NCI-H2081 treated with DMSO at 0.1 percent for 48 hours (cell line): ENCODE results near the gene COLQ.
"Not testable (repeated sequence)": the region's sequence is repeated elsewhere in the genome, so short reads cannot be mapped to it uniquely, and the experiment has no call there.

Experiments
- DNase-seq: peaks from one replicate; lab custom pipeline; 2025; lab: John Stamatoyannopoulos, UW

COLQ gene

GRCh38 chr3:15490158-15490557, 31.3 kb downstream of the COLQ start:
- DNase-seq, result no peak

- DNase-seq, result no peak
Observed at GRCh38 chr3:15488002-15488401, 33.5 kb downstream of the COLQ start.

- DNase-seq, result no peak
Observed at GRCh38 chr3:15486979-15487378, 34.5 kb downstream of the COLQ start.

- DNase-seq, result no peak
Observed at GRCh38 chr3:15486020-15486419, 35.5 kb downstream of the COLQ start.

- DNase-seq, result not testable (repeated sequence)
Observed at GRCh38 chr3:15484551-15484950, 37.0 kb downstream of the COLQ start.

GRCh38 chr3:15479400-15480224, 41.9 kb downstream of the COLQ start:
- DNase-seq, result no peak

GRCh38 chr3:15478640-15478979, 42.9 kb downstream of the COLQ start:
- no peak for DNase-seq

GRCh38 chr3:15477951-15478639, 43.4 kb downstream of the COLQ start:
- DNase-seq, result no peak

- no peak for DNase-seq
Observed at GRCh38 chr3:15476378-15476777, 45.1 kb downstream of the COLQ start.

- DNase-seq, result no peak
Observed at GRCh38 chr3:15475161-15475560, 46.3 kb downstream of the COLQ start.

GRCh38 chr3:15471861-15472260, 49.6 kb downstream of the COLQ start:
- no peak for DNase-seq

GRCh38 chr3:15470849-15471248, 50.7 kb downstream of the COLQ start:
- DNase-seq, result no peak

GRCh38 chr3:15470261-15470660, 51.2 kb downstream of the COLQ start:
- no peak for DNase-seq

GRCh38 chr3:15467227-15468181, 54.0 kb downstream of the COLQ start:
- DNase-seq, result no peak

GRCh38 chr3:15465876-15466585, 55.5 kb downstream of the COLQ start:
- no peak for DNase-seq

GRCh38 chr3:15462451-15462850, 59.1 kb downstream of the COLQ start:
- DNase-seq, result no peak

- DNase-seq, result no peak
Observed at GRCh38 chr3:15460891-15461531, 60.5 kb downstream of the COLQ start.

- DNase-seq, result no peak
Observed at GRCh38 chr3:15458212-15458780, 63.2 kb downstream of the COLQ start.

- DNase-seq, result not testable (repeated sequence)
Observed at GRCh38 chr3:15456915-15457314, 64.6 kb downstream of the COLQ start.

- no peak for DNase-seq
Observed at GRCh38 chr3:15456321-15456720, 65.2 kb downstream of the COLQ start.

- no peak for DNase-seq
Observed at GRCh38 chr3:15455756-15456155, 65.8 kb downstream of the COLQ start.
